Skeletal muscle satellite cell (primary cell): ENCODE measurements around the gene DDX52.
"Not testable (repeated sequence)": the region's sequence is repeated elsewhere in the genome, so short reads cannot be mapped to it uniquely, and the experiment has no call there.

Source experiments
- H3K27me3 ChIP-seq: 2 replicates; pipeline ENCODE4 v1.7.0; 2013; ENCODE audit warnings: low read length; ENCODE audit not compliant: control insufficient read depth, insufficient read depth
- H3K36me3 ChIP-seq: 2 replicates; pipeline ENCODE4 v1.7.0; 2013; ENCODE audit warnings: mild to moderate bottlenecking, control low read depth, low read length; ENCODE audit not compliant: insufficient read depth
- H3K4me1 ChIP-seq: 2 replicates; pipeline ENCODE4 v1.7.0; 2013; ENCODE audit warnings: low read length; ENCODE audit not compliant: control insufficient read depth, insufficient read depth
- H3K4me2 ChIP-seq: 2 replicates; pipeline ENCODE4 v1.7.0; 2013; ENCODE audit warnings: mild to moderate bottlenecking, low read length
- H3K4me3 ChIP-seq: 2 replicates; pipeline ENCODE4 v1.7.0; 2013; ENCODE audit warnings: low read length
- H3K9ac ChIP-seq: 2 replicates; pipeline ENCODE4 v1.7.0; 2013; ENCODE audit warnings: mild to moderate bottlenecking, low read depth, low read length, moderate library complexity
- H3K9me3 ChIP-seq: replicated peaks from 2 replicates; pipeline ENCODE4 v1.7.0; 2013; ENCODE audit warnings: mild to moderate bottlenecking, control low read depth, low read length

DDX52 gene

DNA sequence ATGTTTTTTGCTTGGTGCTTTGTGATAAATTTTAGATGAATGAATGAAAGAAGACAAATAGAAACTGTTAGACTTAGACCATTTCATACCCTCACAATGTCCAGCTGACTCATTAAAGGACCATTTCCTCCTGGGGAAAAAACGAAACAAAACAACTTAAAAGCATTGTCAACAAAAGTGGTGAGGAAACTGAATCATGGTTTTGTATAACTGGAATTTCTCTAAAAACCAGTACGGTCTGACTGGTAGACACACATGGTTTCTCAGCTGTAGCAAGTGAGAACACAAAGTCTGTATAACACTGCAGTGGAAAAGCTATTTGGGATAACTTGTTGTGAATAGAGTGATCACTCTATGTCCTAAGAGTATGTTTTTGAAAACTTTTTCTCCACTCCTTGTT is 5.3 kb upstream of the DDX52 start:
- Histone ChIP-seq H3K4me2 (peak overlapping the region; percentile 49), H3K9ac (no peak overlapping the region), H3K36me3 (no peaks in the 10 kb centered on the region), H3K9me3 (no peaks in the 10 kb centered on the region), H3K4me1 (peaks cover 20% of the 10 kb centered on the region), H3K27me3 (peaks cover 5% of the 10 kb centered on the region), H3K4me3 (peak overlapping the region; percentile 2)

GRCh38 chr17:37647856-37648255 is 4.6 kb upstream of the DDX52 start:
- Histone ChIP-seq H3K4me2 (peak overlapping the region; percentile 49), H3K9ac (no peak overlapping the region), H3K9me3 (no peaks in the 10 kb centered on the region), H3K4me1 (peaks cover 21% of the 10 kb centered on the region), H3K27me3 (peaks cover 5% of the 10 kb centered on the region), H3K36me3 (no peaks in the 10 kb centered on the region), H3K4me3 (no peak overlapping the region)

GRCh38 chr17:37643869-37644268 is 623 bp upstream of the DDX52 start:
- peak overlapping the region; percentile 90 for H3K9ac ChIP-seq
- H3K4me3 ChIP-seq: peak overlapping the region; percentile 94
- peaks cover 25% of the 10 kb centered on the region for H3K4me1 ChIP-seq
- peaks cover 10% of the 10 kb centered on the region for H3K36me3 ChIP-seq
- peaks cover 5% of the 10 kb centered on the region for H3K27me3 ChIP-seq
- H3K9me3 ChIP-seq: no peaks in the 10 kb centered on the region
- H3K4me2 ChIP-seq: peak overlapping the region; percentile 87

DNA sequence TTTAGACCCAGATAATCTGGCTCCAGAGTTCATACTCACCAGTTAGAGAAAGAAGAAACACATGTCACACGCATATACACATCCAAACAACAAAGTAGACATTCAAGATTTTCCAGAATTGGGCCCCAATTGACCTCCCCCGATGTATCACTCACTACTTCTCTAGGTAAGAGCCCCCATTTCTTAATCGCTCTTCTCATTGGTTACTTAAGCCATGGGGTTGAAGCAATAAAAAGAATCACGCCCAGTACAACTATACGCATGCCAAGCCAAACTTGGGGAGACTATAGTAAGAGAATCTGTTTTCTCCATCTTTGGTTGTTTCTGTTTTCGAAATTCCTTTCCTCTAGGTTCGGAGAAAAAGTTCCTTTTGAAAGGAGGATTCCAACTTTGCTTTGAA is 565 bp downstream of the DDX52 start:
- peaks cover 5% of the 10 kb centered on the region for H3K27me3 ChIP-seq
- peak overlapping the region; percentile 94 for H3K4me3 ChIP-seq
- peaks cover 20% of the 10 kb centered on the region for H3K36me3 ChIP-seq
- peak overlapping the region; percentile 87 for H3K4me2 ChIP-seq
- no peaks in the 10 kb centered on the region for H3K9me3 ChIP-seq
- peak overlapping the region; percentile 90 for H3K9ac ChIP-seq
- H3K4me1 ChIP-seq: peaks cover 15% of the 10 kb centered on the region

DNA sequence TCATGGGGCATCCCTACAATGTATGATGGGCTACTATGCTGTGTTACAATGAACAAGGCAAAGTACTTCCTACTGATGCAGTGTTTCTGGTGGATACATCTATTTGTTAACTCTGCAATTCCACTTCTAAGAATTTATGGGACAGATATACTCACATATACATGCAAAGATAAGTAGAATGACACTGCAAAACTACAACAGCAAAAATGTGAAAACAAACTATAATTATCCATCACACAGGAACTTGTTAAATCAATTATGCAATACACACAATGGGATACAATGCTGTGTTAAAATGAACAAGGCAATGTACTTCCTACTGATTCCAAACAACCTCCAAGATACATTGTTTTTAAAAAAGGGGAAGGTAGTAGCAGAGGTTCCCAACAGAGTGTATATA is 3.2 kb downstream of the DDX52 start:
- Histone ChIP-seq H3K27me3 (no peaks in the 10 kb centered on the region), H3K9ac (no peak overlapping the region), H3K36me3 (peaks cover 37% of the 10 kb centered on the region), H3K4me2 (no peak overlapping the region), H3K4me1 (peaks cover 14% of the 10 kb centered on the region), H3K4me3 (no peak overlapping the region), H3K9me3 (no peaks in the 10 kb centered on the region)

DNA sequence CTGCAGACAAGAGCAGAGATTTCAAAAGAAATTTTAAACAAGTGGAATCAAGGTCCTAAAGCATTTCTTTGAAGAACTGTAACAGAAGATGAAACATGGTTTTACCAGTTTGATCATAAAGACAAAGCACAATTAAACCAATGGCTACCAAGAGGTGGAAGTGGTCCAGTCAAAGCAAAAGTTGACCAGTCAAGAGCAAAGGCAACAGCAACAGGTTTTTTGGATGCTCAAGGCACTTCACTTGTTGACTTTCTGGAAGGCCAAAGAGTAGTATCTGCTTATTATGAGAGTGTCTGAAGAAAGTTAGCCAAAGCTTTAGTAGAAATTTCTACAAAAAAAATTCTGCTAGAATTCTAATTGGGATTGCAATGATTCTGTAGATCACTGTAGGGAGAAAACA is 5.3 kb downstream of the DDX52 start:
- H3K4me2 ChIP-seq: no peak overlapping the region
- no peak overlapping the region for H3K9ac ChIP-seq
- no peaks in the 10 kb centered on the region for H3K9me3 ChIP-seq
- H3K4me3 ChIP-seq: no peak overlapping the region
- H3K4me1 ChIP-seq: peaks cover 9% of the 10 kb centered on the region
- H3K36me3 ChIP-seq: peaks cover 37% of the 10 kb centered on the region
- H3K27me3 ChIP-seq: no peaks in the 10 kb centered on the region

DNA sequence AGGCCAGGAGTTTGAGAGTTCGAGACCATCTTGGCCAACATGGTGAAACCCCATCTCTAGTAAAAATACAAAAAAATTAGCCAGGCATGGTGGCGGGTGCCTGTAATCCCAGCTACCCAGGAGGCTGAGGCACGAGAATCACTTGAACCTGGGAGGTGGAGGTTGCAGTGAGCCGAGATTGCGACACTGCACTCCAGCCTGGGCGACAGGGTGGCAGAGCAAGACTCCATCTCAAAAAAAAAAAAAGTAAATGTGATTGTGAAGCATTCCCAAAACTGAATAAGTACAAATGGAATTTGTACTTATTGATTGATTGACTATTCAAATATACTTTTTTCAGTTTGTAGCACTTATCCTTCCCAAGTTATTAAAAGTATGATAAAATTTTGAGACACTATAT is 26.8 kb downstream of the DDX52 start:
- not testable (repeated sequence) for H3K4me2 ChIP-seq, H3K4me1 ChIP-seq, H3K9ac ChIP-seq, H3K9me3 ChIP-seq, H3K27me3 ChIP-seq, H3K4me3 ChIP-seq
- H3K36me3 ChIP-seq: peaks cover 53% of the 10 kb centered on the region

GRCh38 chr17:37614823-37615222 is 28.4 kb downstream of the DDX52 start:
- H3K4me1 ChIP-seq: peaks cover 12% of the 10 kb centered on the region
- peak overlapping the region; percentile 5 for H3K9ac ChIP-seq
- H3K4me2 ChIP-seq: no peak overlapping the region
- no peak overlapping the region for H3K4me3 ChIP-seq
- no peaks in the 10 kb centered on the region for H3K27me3 ChIP-seq
- H3K9me3 ChIP-seq: no peaks in the 10 kb centered on the region
- H3K36me3 ChIP-seq: peaks cover 38% of the 10 kb centered on the region

DNA sequence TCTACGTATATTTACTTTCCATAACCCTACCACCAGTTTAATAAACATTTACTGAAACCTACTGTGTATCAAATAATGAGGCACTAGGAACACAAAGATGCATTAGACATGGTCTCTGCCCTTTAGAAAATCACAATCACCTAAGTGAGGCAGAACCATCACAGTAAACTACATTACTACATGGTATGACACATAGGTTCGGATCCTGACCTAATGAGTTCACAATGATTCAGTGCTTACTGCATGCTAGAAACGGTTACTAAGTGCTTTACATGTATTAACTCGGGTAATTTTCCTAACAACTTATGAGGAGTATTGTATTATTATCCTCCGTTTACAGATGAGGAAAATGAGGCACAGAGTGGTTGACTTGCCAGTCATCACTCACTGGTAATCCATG is 28.9 kb downstream of the DDX52 start:
- peaks cover 33% of the 10 kb centered on the region for H3K36me3 ChIP-seq

DNA sequence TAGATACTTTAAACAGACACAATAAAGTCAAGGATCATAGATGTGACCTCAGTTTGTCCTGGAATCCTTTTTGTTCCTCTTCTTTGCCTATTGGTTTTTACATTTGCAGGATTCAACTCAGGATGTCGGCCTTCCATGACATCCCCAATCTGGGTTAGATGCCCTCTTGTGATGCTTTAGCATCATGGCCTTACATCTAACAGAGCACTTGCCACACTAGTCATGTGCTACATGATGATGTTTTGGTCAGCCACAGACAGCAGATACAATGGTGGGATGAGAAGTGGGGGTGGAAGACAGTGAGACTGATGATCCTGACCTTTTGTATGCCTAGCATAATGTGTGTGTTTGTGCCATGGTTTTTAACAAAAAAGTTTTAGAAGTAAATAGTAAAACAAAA is 32.3 kb downstream of the DDX52 start:
- no peaks in the 10 kb centered on the region for H3K9me3 ChIP-seq
- no peak overlapping the region for H3K9ac ChIP-seq

More for the DNA sequence above, 28.9 kb downstream of the DDX52 start:
- Histone ChIP-seq H3K27me3 (no peaks in the 10 kb centered on the region), H3K9me3 (no peaks in the 10 kb centered on the region), H3K4me1 (peaks cover 15% of the 10 kb centered on the region), H3K4me2 (no peak overlapping the region), H3K4me3 (no peak overlapping the region), H3K9ac (peak overlapping the region; percentile 5)

GRCh38 chr17:37610041-37610420 is 33.2 kb downstream of the DDX52 start:
- peaks cover 27% of the 10 kb centered on the region for H3K4me1 ChIP-seq
- H3K9ac ChIP-seq: peak overlapping the region; percentile 81

More for the DNA sequence above, 32.3 kb downstream of the DDX52 start:
- Histone ChIP-seq H3K4me3 (no peak overlapping the region), H3K27me3 (no peaks in the 10 kb centered on the region), H3K36me3 (peaks cover 22% of the 10 kb centered on the region), H3K4me2 (no peak overlapping the region), H3K4me1 (peaks cover 28% of the 10 kb centered on the region)

GRCh38 chr17:37609170-37610040 is 33.8 kb downstream of the DDX52 start, which contains the start of gene SYNRG:
SYNRG (minus strand) TSS chr17:37609418; CDS start chr17:37609355, 63 bp downstream.
- no peaks in the 10 kb centered on the region for H3K27me3 ChIP-seq
- peaks cover 22% of the 10 kb centered on the region for H3K4me1 ChIP-seq
- peak within 1 kb of the TSS; percentile 96 for H3K9ac ChIP-seq
- peak within 1 kb of the TSS; percentile 89 for H3K4me2 ChIP-seq
- H3K36me3 ChIP-seq: peaks cover 14% of the 10 kb centered on the region
- H3K4me3 ChIP-seq: peak within 1 kb of the TSS; percentile 97
- no peaks in the 10 kb centered on the region for H3K9me3 ChIP-seq

More at GRCh38 chr17:37610041-37610420, 33.2 kb downstream of the DDX52 start:
- Histone ChIP-seq H3K4me2 (peak overlapping the region; percentile 89), H3K36me3 (peaks cover 16% of the 10 kb centered on the region), H3K4me3 (peak overlapping the region; percentile 68)
- H3K27me3 ChIP-seq, H3K9me3 ChIP-seq: not testable (repeated sequence)
